Activated T-helper 1 cell treated with anti-CD3 and anti-CD28 coated beads, Interleukin-2, amount 50 U/mL, for 16 hours (primary cell): Measurements from ENCODE around the gene COBL.

Experiments used
- DNase-seq, 2 donors: peaks; one replicate each; pipeline ENCODE4 v3.0.0-alpha.2; 2020; ENCODE audit warnings: low read depth in 1 of 2, low spot score in 1 of 2

Gene COBL

GRCh38 chr7:51062222-51062987 is 254.2 kb downstream of the COBL start:
- no peak for DNase-seq

GRCh38 chr7:51060536-51060935 is 256.1 kb downstream of the COBL start:
- no peak for DNase-seq

- no peak for DNase-seq
These were observed 257.0 kb downstream of the COBL start for GRCh38 chr7:51059504-51060142.

GRCh38 chr7:51058764-51059163 is 257.8 kb downstream of the COBL start:
- DNase-seq: no peak

- DNase-seq: no peak
These were observed 261.4 kb downstream of the COBL start for GRCh38 chr7:51055039-51055840.

GRCh38 chr7:51054231-51054630 is 262.4 kb downstream of the COBL start:
- no peak for DNase-seq

GRCh38 chr7:51053160-51053925 is 263.3 kb downstream of the COBL start:
- no peak for DNase-seq

GRCh38 chr7:51046482-51046881 is 270.1 kb downstream of the COBL start:
- no peak for DNase-seq

GRCh38 chr7:51046103-51046466 is 270.5 kb downstream of the COBL start:
- no peak for DNase-seq

GRCh38 chr7:51045319-51046102 is 271.1 kb downstream of the COBL start:
- no peak for DNase-seq

- DNase-seq: no peak
These were observed 273.1 kb downstream of the COBL start for GRCh38 chr7:51043461-51043860.

GRCh38 chr7:51040787-51041186 is 275.8 kb downstream of the COBL start:
- DNase-seq: no peak

GRCh38 chr7:51038573-51038972 is 278.0 kb downstream of the COBL start:
- no peak for DNase-seq

GRCh38 chr7:51035716-51036115 is 280.9 kb downstream of the COBL start:
- DNase-seq: no peak

- no peak for DNase-seq
These were observed 281.9 kb downstream of the COBL start for GRCh38 chr7:51034521-51035264.

GRCh38 chr7:51033727-51034520 is 282.7 kb downstream of the COBL start:
- DNase-seq: no peak

GRCh38 chr7:51031791-51032515 is 284.7 kb downstream of the COBL start:
- DNase-seq: no peak

GRCh38 chr7:51031216-51031615 is 285.4 kb downstream of the COBL start:
- DNase-seq: no peak
